GM18870 (cell line): ENCODE results near the gene STK16.
"Not testable (repeated sequence)": the region's sequence is repeated elsewhere in the genome, so short reads cannot be mapped to it uniquely, and the experiment has no call there.

Source experiments
- ATAC-seq: cut with Tn5 transposase; IDR thresholded peaks from one replicate; pipeline ENCODE4 v1.9.1; 2021; ENCODE audit warnings: moderate library complexity; ENCODE audit not compliant: unreplicated experiment

STK16 gene

GRCh38 chr2:219245148-219245898 is at the start of gene STK16, which contains the start of gene GLB1L:
STK16 (plus strand) TSS chr2:219245479; CDS start chr2:219246000, 521 bp downstream.
GLB1L (minus strand) TSS chr2:219245444; CDS start chr2:219243573, 1,871 bp downstream.
- ATAC-seq = peak; percentile 51

GRCh38 chr2:219197388-219197787 is 47.9 kb upstream of the STK16 start:
- no peak for ATAC-seq

GRCh38 chr2:219198974-219199373 is 46.3 kb upstream of the STK16 start:
- no peak for ATAC-seq

- ATAC-seq = no peak
Measured at GRCh38 chr2:219199470-219200211, 45.6 kb upstream of the STK16 start.

GRCh38 chr2:219200502-219201326 is 44.6 kb upstream of the STK16 start:
- not testable (repeated sequence) for ATAC-seq

- not testable (repeated sequence) for ATAC-seq
Measured at GRCh38 chr2:219201331-219201730, 43.9 kb upstream of the STK16 start.

GRCh38 chr2:219204425-219205164 is 40.7 kb upstream of the STK16 start:
- ATAC-seq = no peak

GRCh38 chr2:219205165-219205538 is 40.1 kb upstream of the STK16 start:
- no peak for ATAC-seq

- no peak for ATAC-seq
Measured at GRCh38 chr2:219205981-219206327, 39.3 kb upstream of the STK16 start.

GRCh38 chr2:219206328-219207133 is 38.7 kb upstream of the STK16 start, which contains the start of gene ZFAND2B:
ZFAND2B (plus strand) TSS chr2:219206782; CDS start chr2:219206988, 206 bp downstream.
- peak; percentile 81 for ATAC-seq

- no peak for ATAC-seq
Measured at GRCh38 chr2:219207134-219207883, 38.0 kb upstream of the STK16 start.

GRCh38 chr2:219207884-219208740 is 37.2 kb upstream of the STK16 start:
- ATAC-seq = no peak

GRCh38 chr2:219209236-219210195 is 35.8 kb upstream of the STK16 start:
- ATAC-seq = no peak

GRCh38 chr2:219210196-219210885 is 34.9 kb upstream of the STK16 start:
- ATAC-seq = no peak

- ATAC-seq = no peak
Measured at GRCh38 chr2:219210886-219211362, 34.4 kb upstream of the STK16 start.

- ATAC-seq = no peak
Measured at GRCh38 chr2:219213026-219213415, 32.3 kb upstream of the STK16 start.
